HG02938 (cell line): ENCODE data around the gene TRAF5.
A peak's percentile ranks its signal among the peaks of the same experiment; 100 is the strongest.
"Not testable (repeated sequence)": the region's sequence is repeated elsewhere in the genome, so short reads cannot be mapped to it uniquely, and the experiment has no call there.

Experiments
- ATAC-seq: cut with Tn5 transposase; IDR thresholded peaks from one replicate; pipeline ENCODE4 v1.9.1; 2021; ENCODE audit warnings: mild to moderate bottlenecking, moderate library complexity; ENCODE audit not compliant: unreplicated experiment

Gene TRAF5

GRCh38 chr1:211377539-211378450 lies 51.2 kb downstream of the TRAF5 start:
- ATAC-seq = no peak

- no peak for ATAC-seq
Observed at GRCh38 chr1:211378844-211379243, 52.2 kb downstream of the TRAF5 start.

- no peak for ATAC-seq
Observed at GRCh38 chr1:211379446-211379845, 52.8 kb downstream of the TRAF5 start.

GRCh38 chr1:211381481-211382181 lies 55.0 kb downstream of the TRAF5 start:
- ATAC-seq = peak; percentile 31

GRCh38 chr1:211382182-211382713 lies 55.6 kb downstream of the TRAF5 start:
- no peak for ATAC-seq

GRCh38 chr1:211382714-211383480 lies 56.3 kb downstream of the TRAF5 start:
- ATAC-seq = peak; percentile 92

GRCh38 chr1:211384524-211384923 lies 57.9 kb downstream of the TRAF5 start:
- ATAC-seq = no peak

GRCh38 chr1:211386921-211387320 lies 60.3 kb downstream of the TRAF5 start:
- no peak for ATAC-seq

- not testable (repeated sequence) for ATAC-seq
Observed at GRCh38 chr1:211390829-211391228, 64.2 kb downstream of the TRAF5 start.

GRCh38 chr1:211393203-211393602 lies 66.6 kb downstream of the TRAF5 start:
- no peak for ATAC-seq

- ATAC-seq = not testable (repeated sequence)
Observed at GRCh38 chr1:211398266-211398930, 71.8 kb downstream of the TRAF5 start.

GRCh38 chr1:211399851-211400393 lies 73.3 kb downstream of the TRAF5 start:
- not testable (repeated sequence) for ATAC-seq

GRCh38 chr1:211401751-211402150 lies 75.1 kb downstream of the TRAF5 start:
- not testable (repeated sequence) for ATAC-seq

- not testable (repeated sequence) for ATAC-seq
Observed at GRCh38 chr1:211406086-211406485, 79.5 kb downstream of the TRAF5 start.

- not testable (repeated sequence) for ATAC-seq
Observed at GRCh38 chr1:211407749-211408148, 81.1 kb downstream of the TRAF5 start.

- ATAC-seq = no peak
Observed at GRCh38 chr1:211411639-211412038, 85.0 kb downstream of the TRAF5 start.

- no peak for ATAC-seq
Observed at GRCh38 chr1:211415700-211416099, 89.1 kb downstream of the TRAF5 start.

GRCh38 chr1:211416246-211416627 lies 89.6 kb downstream of the TRAF5 start:
- peak; percentile 45 for ATAC-seq

GRCh38 chr1:211416628-211417323 lies 90.1 kb downstream of the TRAF5 start:
- ATAC-seq = peak; percentile 64
